Immature natural killer cell (primary cell): ENCODE results near the gene PROX1. TPM values are rescaled to one million over a fixed set of nuclear protein-coding genes. Genes with fewer than 3 reads are reported as not detected.

Experiments used
- DNase-seq, 3 donors: peaks; one replicate each; pipeline ENCODE4 v3.0.0; 2022; ENCODE audit warnings: mixed read lengths in 1 of 3
- H3K27ac Mint-ChIP-seq, 6 donors: one replicate each; pipeline ENCODE4 v1.8.0; 2020; ENCODE audit warnings: mixed read lengths in 6 of 6, mild to moderate bottlenecking in 5 of 6, inconsistent platforms in 4 of 6, moderate library complexity in 3 of 6
- H3K27me3 Mint-ChIP-seq, 3 donors: one replicate each; pipeline ENCODE4 v1.8.0; 2020 to 2021; ENCODE audit warnings: low read depth in 3 of 3, mild to moderate bottlenecking in 3 of 3, mixed read lengths in 3 of 3, moderate library complexity in 3 of 3, inconsistent platforms in 1 of 3
- H3K36me3 Mint-ChIP-seq, 3 donors: one replicate each; pipeline ENCODE4 v1.8.0; 2020; ENCODE audit warnings: mixed read lengths in 3 of 3, inconsistent platforms in 2 of 3, mild to moderate bottlenecking in 2 of 3
- H3K4me1 Mint-ChIP-seq, 2 donors: one replicate each; pipeline ENCODE4 v1.8.0; 2020; ENCODE audit warnings: inconsistent platforms in 2 of 2, mild to moderate bottlenecking in 2 of 2, mixed read lengths in 2 of 2, moderate library complexity in 1 of 2
- H3K4me3 Mint-ChIP-seq, 5 donors: one replicate each; pipeline ENCODE4 v1.8.0; 2020; ENCODE audit warnings: mild to moderate bottlenecking in 5 of 5, mixed read lengths in 5 of 5, inconsistent platforms in 3 of 5, moderate library complexity in 3 of 5
- H3K9me3 Mint-ChIP-seq, 6 donors: one replicate each; pipeline ENCODE4 v1.8.0; 2020; ENCODE audit warnings: mild to moderate bottlenecking in 6 of 6, mixed read lengths in 6 of 6, inconsistent platforms in 4 of 6, moderate library complexity in 3 of 6
- polyA plus RNA-seq, 3 donors: library from polyadenylated mRNA; unstranded; fragments of 300-500 nt; fragmentation: Illumina TruSeq; gene quantifications; one replicate each; pipeline ENCODE4 v1.2.3, GENCODE V29; 2021

PROX1 gene
- polyA plus RNA-seq, 3 donors from 2014 or later = not detected

DNA sequence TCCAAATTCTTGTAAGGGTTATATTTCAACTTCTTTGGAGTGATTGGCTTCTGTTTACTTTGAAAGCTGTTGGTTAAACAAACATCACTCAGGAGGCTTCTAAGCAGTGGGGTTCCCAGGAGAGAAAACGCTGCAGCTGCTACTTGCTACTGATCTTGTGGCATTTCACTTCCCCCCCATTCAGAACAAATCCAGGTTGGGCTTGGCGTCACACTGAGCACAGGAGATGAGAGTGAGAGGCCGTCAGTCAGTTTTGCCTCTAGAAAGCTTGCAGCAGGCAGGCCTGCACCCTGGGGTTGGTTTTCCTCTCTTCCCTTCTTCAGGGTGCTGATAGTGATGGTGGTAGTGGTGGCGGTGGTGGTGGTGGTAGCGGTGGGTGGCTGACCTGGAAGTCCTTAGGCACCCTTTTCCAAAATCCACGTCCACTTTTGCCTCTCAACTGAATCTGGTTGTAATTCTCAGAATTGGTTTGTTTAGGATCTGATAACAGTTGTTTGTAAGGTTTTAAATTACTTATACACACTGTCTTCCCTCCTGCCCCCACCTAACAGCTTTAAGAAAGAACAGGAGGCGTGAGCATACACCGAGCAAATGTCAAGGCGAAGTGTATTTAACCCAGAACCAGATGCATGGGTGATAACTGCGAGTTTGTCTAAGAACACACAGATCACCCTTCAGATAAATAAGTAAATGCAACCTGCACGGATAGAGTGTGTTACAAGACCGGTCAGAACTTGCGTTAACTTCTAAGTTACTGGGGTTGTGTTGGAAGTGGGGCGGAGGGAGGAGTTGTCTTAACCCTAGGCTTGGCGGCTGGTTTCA lies 3.2 kb upstream of the PROX1 start:
- no peak for DNase-seq
- Mint-ChIP-seq H3K9me3 (peaks cover 11 to 74% (median 21%) of the 10 kb centered on the region in 6 donors), H3K27ac (no peak overlapping the region), H3K36me3 (peaks cover 0 to 7% (median under 1%) of the 10 kb centered on the region in 3 donors), H3K4me3 (no peak overlapping the region), H3K27me3 (peaks cover 26 to 60% (median 35%) of the 10 kb centered on the region in 3 donors), H3K4me1 (peaks cover 18 to 20% of the 10 kb centered on the region in 2 donors)

DNA sequence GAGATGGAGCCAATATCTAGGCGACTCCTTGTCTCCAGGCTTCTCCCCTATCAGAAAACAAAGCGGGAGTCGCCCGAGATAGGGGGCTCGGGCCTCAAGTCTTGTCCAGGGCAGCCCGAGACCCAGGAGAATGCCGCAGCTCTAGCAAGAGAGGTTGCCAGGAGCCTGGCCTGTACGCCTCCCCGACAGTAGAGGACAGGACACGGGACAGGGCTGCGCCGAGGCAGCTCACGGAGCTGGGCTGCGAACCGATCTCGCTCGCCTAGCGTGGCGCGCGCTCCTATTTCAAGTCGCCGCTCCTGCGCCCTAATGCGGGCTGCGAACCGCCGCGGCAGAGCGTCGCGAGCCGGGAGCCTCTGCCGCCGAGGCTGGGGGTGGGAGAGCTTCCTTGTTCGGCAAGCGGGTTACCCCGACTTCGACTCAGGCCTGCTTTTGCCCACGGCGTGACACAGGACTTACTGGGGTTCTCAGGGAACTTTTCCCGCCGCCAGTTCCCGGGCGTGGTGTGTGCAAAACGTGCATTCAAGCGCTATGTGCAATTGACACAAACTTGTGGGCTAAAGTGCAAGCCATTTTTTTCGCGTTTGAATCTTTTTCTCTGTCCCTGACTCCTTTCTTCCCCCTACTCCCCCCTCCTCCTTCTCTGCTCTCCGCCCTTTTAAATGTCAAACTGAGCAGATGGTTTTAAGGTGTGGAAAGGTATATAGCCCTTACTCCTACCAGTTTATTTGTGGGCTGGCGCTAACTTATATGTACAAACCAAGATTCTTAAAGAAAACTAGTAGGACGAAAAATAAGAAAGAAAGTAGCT lies 2.4 kb upstream of the PROX1 start:
- peak overlapping the region in 1 of 5 donors; percentile 47 for H3K4me3 Mint-ChIP-seq

DNA sequence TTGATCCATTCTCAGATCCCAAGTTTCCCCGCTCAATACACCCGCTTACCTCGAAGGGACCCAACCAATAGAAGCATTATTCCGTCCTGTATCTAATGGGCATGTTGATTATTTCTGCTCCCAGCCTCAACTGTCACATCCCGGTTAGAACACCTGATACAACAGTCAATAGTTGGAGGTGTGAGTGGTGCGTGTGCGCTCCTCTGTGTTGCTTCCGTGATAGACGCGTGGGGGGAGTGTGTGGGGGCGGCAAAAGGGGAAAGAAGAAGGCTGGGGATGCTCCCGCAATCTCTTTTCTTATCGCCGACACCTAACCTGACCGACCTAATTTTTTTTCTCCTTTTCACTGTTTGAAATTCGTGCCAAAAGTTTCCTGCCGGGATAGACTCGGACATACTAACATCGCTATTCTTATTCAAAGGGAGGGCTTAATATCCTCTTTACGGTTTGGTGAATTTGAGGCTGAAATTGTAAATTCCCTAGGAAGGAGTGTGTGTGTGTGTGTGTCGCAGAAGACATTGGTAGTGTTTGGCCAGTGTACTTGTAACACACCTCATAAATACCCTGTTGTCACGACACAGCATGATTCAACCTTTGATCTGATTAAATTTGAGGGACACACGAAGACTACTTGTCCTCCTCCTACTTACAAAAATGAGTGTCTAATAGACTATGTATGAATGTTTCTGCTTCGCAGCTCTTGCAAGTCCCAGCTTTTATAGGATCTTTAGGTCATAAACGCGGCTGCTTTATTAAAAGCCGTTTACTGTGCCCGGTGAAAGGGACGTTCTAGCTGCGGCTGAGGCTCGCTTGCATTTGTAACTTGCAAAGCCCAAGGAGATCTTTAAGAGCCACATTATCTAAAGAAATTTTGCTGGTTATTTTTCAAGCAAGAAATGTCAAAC lies 1.5 kb upstream of the PROX1 start:
- DNase-seq = no peak
- Mint-ChIP-seq H3K4me1 (peaks cover 18 to 20% of the 10 kb centered on the region in 2 donors), H3K27me3 (peaks cover 29 to 63% (median 39%) of the 10 kb centered on the region in 3 donors), H3K9me3 (peaks cover 11 to 69% (median 20%) of the 10 kb centered on the region in 6 donors), H3K36me3 (peaks cover 0 to 7% (median 0%) of the 10 kb centered on the region in 3 donors), H3K27ac (no peak overlapping the region), H3K4me3 (peak overlapping the region in 2 of 5 donors; percentile 34 to 47)

More for the DNA sequence above, 2.4 kb upstream of the PROX1 start:
- H3K9me3 Mint-ChIP-seq = peaks cover 11 to 70% (median 22%) of the 10 kb centered on the region in 6 donors
- peaks cover 18 to 20% of the 10 kb centered on the region in 2 donors for H3K4me1 Mint-ChIP-seq
- peaks cover 29 to 64% (median 37%) of the 10 kb centered on the region in 3 donors for H3K27me3 Mint-ChIP-seq
- H3K27ac Mint-ChIP-seq = no peak overlapping the region
- DNase-seq = no peak
- H3K36me3 Mint-ChIP-seq = peaks cover 0 to 7% (median 0%) of the 10 kb centered on the region in 3 donors

DNA sequence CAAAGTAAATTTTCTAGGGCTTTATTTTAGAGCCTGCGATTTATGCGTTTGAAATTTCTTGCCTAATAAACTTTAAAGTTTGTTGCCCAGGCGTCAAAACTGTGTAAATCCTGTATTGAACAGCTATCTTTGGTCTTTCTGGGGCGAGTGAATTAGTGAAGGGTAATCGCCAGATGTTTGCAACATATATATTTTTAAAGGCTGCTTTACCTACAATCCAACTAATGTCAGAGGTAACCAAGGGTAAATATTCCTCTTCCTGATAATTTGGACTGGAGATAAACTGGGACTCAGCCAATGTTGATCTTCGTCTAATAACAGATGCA lies 885 bp upstream of the PROX1 start:
- H3K27ac Mint-ChIP-seq = no peak overlapping the region
- H3K4me3 Mint-ChIP-seq = peak overlapping the region in 3 of 5 donors; percentile 40 to 51 (median 47)
- peaks cover 0 to 7% (median 0%) of the 10 kb centered on the region in 3 donors for H3K36me3 Mint-ChIP-seq

DNA sequence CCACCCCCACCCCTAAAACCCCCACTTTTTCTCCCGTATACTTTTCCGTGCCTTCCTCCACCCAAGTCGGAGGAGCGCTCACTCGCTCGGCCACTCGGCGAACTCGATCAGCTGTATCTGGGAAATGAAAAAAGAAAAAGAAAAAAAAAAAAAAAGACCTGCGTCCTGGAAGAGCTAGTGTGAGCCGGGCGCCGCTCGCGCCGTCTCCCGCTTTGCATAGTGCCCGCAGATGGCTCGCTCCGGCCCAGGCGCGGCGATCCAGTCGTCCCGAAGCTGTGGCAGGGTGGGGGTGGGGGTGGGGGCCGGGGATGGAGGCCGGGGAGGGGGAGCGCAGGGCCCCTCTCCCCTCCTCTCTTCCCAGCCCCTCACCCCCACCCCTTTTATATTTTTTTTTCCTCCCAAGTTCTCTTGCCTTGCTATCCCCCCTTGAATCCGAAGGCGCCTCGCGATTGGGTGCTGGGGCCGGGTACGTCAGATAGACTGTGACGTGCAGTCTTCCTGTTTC lies 299 bp upstream of the PROX1 start:
- no peak for DNase-seq
- Mint-ChIP-seq H3K9me3 (peaks cover 9 to 59% (median 20%) of the 10 kb centered on the region in 6 donors), H3K4me3 (peak overlapping the region; percentile 69 to 78 (median 73)), H3K4me1 (peaks cover 18 to 20% of the 10 kb centered on the region in 2 donors), H3K27me3 (peaks cover 26 to 51% (median 27%) of the 10 kb centered on the region in 3 donors), H3K27ac (peak overlapping the region in 1 of 6 donors; percentile 57), H3K36me3 (peaks cover 0 to 7% (median 0%) of the 10 kb centered on the region in 3 donors)

More for the DNA sequence above, 885 bp upstream of the PROX1 start:
- H3K27me3 Mint-ChIP-seq = peaks cover 28 to 56% (median 32%) of the 10 kb centered on the region in 3 donors
- H3K9me3 Mint-ChIP-seq = peaks cover 11 to 64% (median 20%) of the 10 kb centered on the region in 6 donors
- peaks cover 18 to 20% of the 10 kb centered on the region in 2 donors for H3K4me1 Mint-ChIP-seq
- DNase-seq = no peak

DNA sequence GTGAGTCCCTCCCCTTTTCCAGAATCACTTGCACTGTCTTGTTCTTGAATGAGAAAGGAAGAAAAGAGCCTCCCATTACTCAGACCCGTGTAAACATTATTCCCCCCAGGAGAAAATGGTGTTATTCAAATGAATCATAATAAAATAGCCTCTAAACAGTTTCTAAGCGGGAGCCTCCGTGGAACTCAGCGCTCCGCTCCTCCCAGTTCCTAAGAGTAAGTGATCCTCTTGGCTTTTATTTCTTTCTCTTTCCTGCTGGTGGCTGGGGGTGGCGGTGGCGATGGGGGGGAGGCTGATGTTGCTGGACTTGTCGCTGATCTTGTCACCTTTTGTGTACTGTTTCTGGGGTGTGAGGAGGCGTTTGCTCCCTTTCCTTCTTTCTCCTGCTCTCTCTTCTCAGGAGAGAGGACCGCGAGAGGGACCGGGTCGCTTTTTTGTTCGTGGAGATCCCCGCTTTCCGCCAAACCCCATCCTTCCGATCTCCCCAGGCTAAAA lies 781 bp downstream of the PROX1 start:
- H3K27me3 Mint-ChIP-seq = peaks cover 25 to 48% (median 31%) of the 10 kb centered on the region in 3 donors
- H3K4me1 Mint-ChIP-seq = peaks cover 18 to 20% of the 10 kb centered on the region in 2 donors

DNA sequence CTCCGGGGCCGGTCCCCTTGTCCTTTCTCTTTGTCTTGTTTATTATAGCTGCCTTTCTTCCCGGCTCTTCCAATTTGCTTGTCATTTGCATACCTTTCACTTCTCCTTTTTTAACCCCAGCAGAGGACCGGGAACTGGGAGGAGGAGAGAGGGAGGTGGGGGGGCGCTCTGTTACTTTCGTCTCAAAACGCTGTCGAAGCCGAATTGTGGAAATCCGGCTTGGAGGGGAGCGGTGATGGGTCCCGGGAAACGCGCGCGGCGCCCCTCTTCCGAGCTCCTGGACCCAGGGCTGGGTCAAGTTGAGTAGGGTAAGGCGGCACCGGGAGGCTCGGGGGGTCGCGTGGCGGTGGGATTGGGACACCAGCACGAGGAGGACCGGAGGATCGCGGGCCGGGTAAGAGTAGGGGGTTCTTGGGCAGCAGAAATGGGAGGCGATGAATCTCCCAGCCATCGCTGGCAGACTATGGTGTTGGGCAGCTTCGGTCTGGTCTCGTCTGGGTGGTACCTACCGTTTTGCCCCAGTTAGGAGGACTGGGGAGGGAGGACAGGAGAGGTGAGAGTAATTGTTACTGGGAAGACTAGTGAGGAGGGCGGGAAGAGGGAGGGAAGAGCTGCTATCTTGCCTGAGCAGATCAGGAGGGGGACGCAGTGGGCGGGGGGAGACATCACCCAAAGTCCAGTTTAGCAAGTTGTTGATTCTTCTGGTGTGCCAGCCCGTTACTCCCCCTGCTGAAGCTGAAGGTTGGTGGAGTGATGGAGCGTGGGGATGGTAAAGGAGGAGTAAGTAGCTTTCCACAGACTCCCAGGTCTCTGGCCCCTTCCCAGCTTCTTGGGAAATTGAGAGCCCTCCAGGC lies 1.5 kb downstream of the PROX1 start:
- peak overlapping the region; percentile 18 to 78 (median 73) for H3K4me3 Mint-ChIP-seq
- peaks cover 6 to 53% (median 17%) of the 10 kb centered on the region in 6 donors for H3K9me3 Mint-ChIP-seq
- no peak for DNase-seq
- H3K27me3 Mint-ChIP-seq = peaks cover 23 to 44% (median 31%) of the 10 kb centered on the region in 3 donors
- H3K27ac Mint-ChIP-seq = no peak overlapping the region
- peaks cover 18 to 20% of the 10 kb centered on the region in 2 donors for H3K4me1 Mint-ChIP-seq
- peaks cover 0 to 7% (median 0%) of the 10 kb centered on the region in 3 donors for H3K36me3 Mint-ChIP-seq

More for the DNA sequence above, 781 bp downstream of the PROX1 start:
- Mint-ChIP-seq H3K4me3 (peak overlapping the region; percentile 38 to 78 (median 73)), H3K9me3 (peaks cover 9 to 58% (median 18%) of the 10 kb centered on the region in 6 donors), H3K36me3 (peaks cover 0 to 7% (median 0%) of the 10 kb centered on the region in 3 donors), H3K27ac (no peak overlapping the region)
- peak in 1 of 3 donors; percentile 0 for DNase-seq

DNA sequence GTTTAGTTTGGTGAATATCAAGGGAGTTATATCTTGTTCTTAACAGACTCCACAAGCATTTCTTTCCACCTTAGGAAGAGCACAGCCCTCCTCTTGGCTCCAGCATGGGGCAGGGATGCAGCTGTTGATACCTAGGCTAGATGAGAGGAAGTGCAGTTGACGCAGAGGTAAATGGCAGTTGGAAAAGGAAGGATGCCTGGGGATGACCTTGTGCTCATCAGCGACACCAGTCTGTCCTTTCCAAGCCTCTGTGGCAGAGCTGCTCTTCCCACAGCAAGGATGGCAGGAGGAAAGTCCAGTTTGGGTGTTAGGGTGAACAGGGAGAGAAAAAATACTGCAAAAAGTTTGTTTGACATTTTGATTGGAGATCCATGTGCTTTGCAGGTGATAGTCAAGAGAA lies 6.2 kb downstream of the PROX1 start:
- Mint-ChIP-seq H3K27me3 (peaks cover 6 to 14% (median 14%) of the 10 kb centered on the region in 3 donors), H3K4me3 (no peak overlapping the region), H3K9me3 (peaks cover 0 to 16% (median 3%) of the 10 kb centered on the region in 6 donors), H3K27ac (no peak overlapping the region), H3K4me1 (peaks cover 2 to 7% of the 10 kb centered on the region in 2 donors), H3K36me3 (no peaks in the 10 kb centered on the region)
- no peak for DNase-seq

DNA sequence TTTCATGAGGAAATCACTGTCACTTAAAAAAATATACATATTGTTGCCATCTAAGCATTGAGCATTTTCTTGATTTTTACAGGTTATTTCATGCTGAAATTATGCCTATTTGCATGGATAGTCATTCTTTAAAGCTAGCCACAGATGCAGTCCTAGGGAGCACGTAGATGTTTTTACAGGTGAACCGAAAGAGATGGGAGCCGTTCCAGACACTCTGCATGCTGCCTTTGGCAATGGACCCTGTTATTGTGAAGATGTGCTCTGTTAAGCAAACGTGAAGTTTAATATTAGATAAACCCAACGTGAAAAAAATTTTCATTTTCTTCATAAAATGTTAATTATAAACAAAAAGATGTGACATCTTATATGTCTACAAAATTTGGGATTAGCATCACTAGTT lies 7.1 kb downstream of the PROX1 start:
- no peak for DNase-seq
- H3K4me3 Mint-ChIP-seq = no peak overlapping the region
- no peak overlapping the region for H3K27ac Mint-ChIP-seq
- H3K4me1 Mint-ChIP-seq = no peaks in the 10 kb centered on the region
- H3K36me3 Mint-ChIP-seq = no peaks in the 10 kb centered on the region
- peaks cover 0 to 9% (median under 1%) of the 10 kb centered on the region in 6 donors for H3K9me3 Mint-ChIP-seq
- peaks cover 4 to 12% (median 10%) of the 10 kb centered on the region in 3 donors for H3K27me3 Mint-ChIP-seq

DNA sequence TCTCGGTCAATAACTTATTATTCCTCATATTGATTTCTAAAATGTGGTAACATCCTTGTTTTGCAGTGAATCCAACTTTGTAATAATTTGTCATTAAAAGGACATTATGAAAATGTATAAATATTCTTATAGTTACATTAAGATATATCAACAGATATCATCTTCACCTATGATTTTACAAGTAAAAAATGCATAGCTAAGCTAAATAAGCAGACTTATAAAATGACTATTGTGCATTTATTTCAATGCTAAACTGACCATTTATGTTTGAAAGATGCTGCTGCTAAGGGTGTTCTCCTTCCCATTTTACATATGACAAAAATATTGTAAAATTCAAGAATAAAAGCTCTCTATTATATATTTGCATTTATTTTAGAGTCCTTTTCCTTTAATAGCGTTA lies 7.8 kb downstream of the PROX1 start:
- H3K36me3 Mint-ChIP-seq = no peaks in the 10 kb centered on the region
- H3K4me3 Mint-ChIP-seq = no peak overlapping the region
- no peaks in the 10 kb centered on the region for H3K4me1 Mint-ChIP-seq
- H3K27ac Mint-ChIP-seq = no peak overlapping the region
- H3K9me3 Mint-ChIP-seq = peaks cover 0 to 9% (median 0%) of the 10 kb centered on the region in 6 donors
- peaks cover 0 to 11% (median 7%) of the 10 kb centered on the region in 3 donors for H3K27me3 Mint-ChIP-seq
- no peak for DNase-seq

DNA sequence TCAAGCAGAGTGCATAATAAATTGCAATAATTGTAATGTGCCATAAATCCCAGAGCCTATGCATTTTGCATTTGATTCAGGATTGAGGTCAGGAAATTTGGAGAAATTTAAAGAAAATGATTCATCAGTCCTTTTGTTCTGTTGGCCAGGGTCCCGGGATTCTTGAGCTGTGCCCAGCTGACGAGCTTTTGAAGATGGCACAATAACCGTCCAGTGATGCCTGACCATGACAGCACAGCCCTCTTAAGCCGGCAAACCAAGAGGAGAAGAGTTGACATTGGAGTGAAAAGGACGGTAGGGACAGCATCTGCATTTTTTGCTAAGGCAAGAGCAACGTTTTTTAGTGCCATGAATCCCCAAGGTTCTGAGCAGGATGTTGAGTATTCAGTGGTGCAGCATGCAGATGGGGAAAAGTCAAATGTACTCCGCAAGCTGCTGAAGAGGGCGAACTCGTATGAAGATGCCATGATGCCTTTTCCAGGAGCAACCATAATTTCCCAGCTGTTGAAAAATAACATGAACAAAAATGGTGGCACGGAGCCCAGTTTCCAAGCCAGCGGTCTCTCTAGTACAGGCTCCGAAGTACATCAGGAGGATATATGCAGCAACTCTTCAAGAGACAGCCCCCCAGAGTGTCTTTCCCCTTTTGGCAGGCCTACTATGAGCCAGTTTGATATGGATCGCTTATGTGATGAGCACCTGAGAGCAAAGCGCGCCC lies 8.7 kb downstream of the PROX1 start:
- no peak for DNase-seq
- peaks cover 0 to 7% (median 5%) of the 10 kb centered on the region in 3 donors for H3K27me3 Mint-ChIP-seq
- no peak overlapping the region for H3K27ac Mint-ChIP-seq
- H3K36me3 Mint-ChIP-seq = no peaks in the 10 kb centered on the region
- peaks cover 0 to 2% (median 0%) of the 10 kb centered on the region in 6 donors for H3K9me3 Mint-ChIP-seq
- no peaks in the 10 kb centered on the region for H3K4me1 Mint-ChIP-seq
- H3K4me3 Mint-ChIP-seq = no peak overlapping the region
